ENCODE data around the gene DDI2.

Gene DDI2

GRCh38 chr1:15578921-15579682, 38.2 kb upstream of the DDI2 start:
- H3K36me3 ChIP-seq (ENCODE audit: insufficient read depth, low read length), result no peaks in the 10 kb centered on the region
- no peak overlapping the region for H3K27ac ChIP-seq
- no peak overlapping the region for H3K4me3 ChIP-seq
- no peak for TF ChIP-seq POLR2AphosphoS5 (IDR thresholded peaks at IDR 0.05; ENCODE audit: borderline replicate concordance, low read depth, low read length)
- TF ChIP-seq FOXP2 (optimal IDR thresholded peaks at IDR 0.05; ENCODE audit: control extremely low read depth, extremely low read length, insufficient read depth), result no peak
- TF ChIP-seq EZH2 (IDR thresholded peaks at IDR 0.05), result no peak
- H3K9me3 ChIP-seq (ENCODE audit: low read depth, low read length), result no peaks in the 10 kb centered on the region
- no peak overlapping the region for H3K9ac ChIP-seq (ENCODE audit: insufficient read length)
- no peak for DNase-seq (ENCODE audit: low read depth, low spot score)

GRCh38 chr1:15579683-15580047, 37.6 kb upstream of the DDI2 start:
- H3K9ac ChIP-seq (ENCODE audit: insufficient read length), result no peak overlapping the region
- no peaks in the 10 kb centered on the region for H3K36me3 ChIP-seq (ENCODE audit: insufficient read depth, low read length)
- TF ChIP-seq EZH2 (IDR thresholded peaks at IDR 0.05), result no peak
- TF ChIP-seq POLR2AphosphoS5 (IDR thresholded peaks at IDR 0.05; ENCODE audit: borderline replicate concordance, low read depth, low read length), result no peak
- no peak for TF ChIP-seq FOXP2 (optimal IDR thresholded peaks at IDR 0.05; ENCODE audit: control extremely low read depth, extremely low read length, insufficient read depth)
- no peak overlapping the region for H3K27ac ChIP-seq
- DNase-seq (ENCODE audit: low read depth, low spot score), result no peak
- no peak overlapping the region for H3K4me3 ChIP-seq
- H3K9me3 ChIP-seq (ENCODE audit: low read depth, low read length), result no peaks in the 10 kb centered on the region

- H3K4me3 ChIP-seq, result no peak overlapping the region
- TF ChIP-seq FOXP2 (optimal IDR thresholded peaks at IDR 0.05; ENCODE audit: control extremely low read depth, extremely low read length, insufficient read depth) (no peak), EZH2 (IDR thresholded peaks at IDR 0.05) (no peak), POLR2AphosphoS5 (IDR thresholded peaks at IDR 0.05; ENCODE audit: borderline replicate concordance, low read depth, low read length) (no peak)
- H3K36me3 ChIP-seq (ENCODE audit: insufficient read depth, low read length), result no peaks in the 10 kb centered on the region
- no peaks in the 10 kb centered on the region for H3K9me3 ChIP-seq (ENCODE audit: low read depth, low read length)
- H3K9ac ChIP-seq (ENCODE audit: insufficient read length), result no peak overlapping the region
- H3K27ac ChIP-seq, result no peak overlapping the region
- DNase-seq (ENCODE audit: low read depth, low spot score), result no peak
Observed at GRCh38 chr1:15583016-15583706, 34.1 kb upstream of the DDI2 start.

- Histone ChIP-seq H3K4me3 (no peak within 1 kb of the TSS), H3K9ac (ENCODE audit: insufficient read length) (no peak within 1 kb of the TSS), H3K36me3 (ENCODE audit: insufficient read depth, low read length) (no peaks in the 10 kb centered on the region), H3K9me3 (ENCODE audit: low read depth, low read length) (no peaks in the 10 kb centered on the region), H3K27ac (no peak within 1 kb of the TSS)
- TF ChIP-seq POLR2AphosphoS5 (IDR thresholded peaks at IDR 0.05; ENCODE audit: borderline replicate concordance, low read depth, low read length), result no peak
- TF ChIP-seq FOXP2 (optimal IDR thresholded peaks at IDR 0.05; ENCODE audit: control extremely low read depth, extremely low read length, insufficient read depth), result no peak
- no peak for TF ChIP-seq EZH2 (IDR thresholded peaks at IDR 0.05)
- DNase-seq (ENCODE audit: low read depth, low spot score), result no peak
Observed at GRCh38 chr1:15584489-15585363, 32.5 kb upstream of the DDI2 start, which contains the start of gene AGMAT. Gene AGMAT, minus strand, starts transcription at chr1:15585051. Its CDS starts 84 bp downstream, at chr1:15584967.

GRCh38 chr1:15592285-15592684, 25.0 kb upstream of the DDI2 start:
- TF ChIP-seq POLR2AphosphoS5 (IDR thresholded peaks at IDR 0.05; ENCODE audit: borderline replicate concordance, low read depth, low read length), result no peak
- TF ChIP-seq EZH2 (IDR thresholded peaks at IDR 0.05), result no peak
- no peak for TF ChIP-seq FOXP2 (optimal IDR thresholded peaks at IDR 0.05; ENCODE audit: control extremely low read depth, extremely low read length, insufficient read depth)
- Histone ChIP-seq H3K36me3 (ENCODE audit: insufficient read depth, low read length) (no peaks in the 10 kb centered on the region), H3K9ac (ENCODE audit: insufficient read length) (no peak overlapping the region), H3K4me3 (no peak overlapping the region), H3K9me3 (ENCODE audit: low read depth, low read length) (no peaks in the 10 kb centered on the region), H3K27ac (no peak overlapping the region)
- no peak for DNase-seq (ENCODE audit: low read depth, low spot score)

- no peak for DNase-seq (ENCODE audit: low read depth, low spot score)
- TF ChIP-seq POLR2AphosphoS5 (IDR thresholded peaks at IDR 0.05; ENCODE audit: borderline replicate concordance, low read depth, low read length) (no peak), FOXP2 (optimal IDR thresholded peaks at IDR 0.05; ENCODE audit: control extremely low read depth, extremely low read length, insufficient read depth) (no peak), EZH2 (IDR thresholded peaks at IDR 0.05) (no peak)
- no peaks in the 10 kb centered on the region for H3K36me3 ChIP-seq (ENCODE audit: insufficient read depth, low read length)
- H3K9ac ChIP-seq (ENCODE audit: insufficient read length), result no peak overlapping the region
- no peak overlapping the region for H3K27ac ChIP-seq
- H3K4me3 ChIP-seq, result no peak overlapping the region
- H3K9me3 ChIP-seq (ENCODE audit: low read depth, low read length), result no peaks in the 10 kb centered on the region
Observed at GRCh38 chr1:15595809-15596617, 21.2 kb upstream of the DDI2 start.

- no peak overlapping the region for H3K27ac ChIP-seq
- no peak for DNase-seq (ENCODE audit: low read depth, low spot score)
- H3K36me3 ChIP-seq (ENCODE audit: insufficient read depth, low read length), result no peaks in the 10 kb centered on the region
- no peak overlapping the region for H3K9ac ChIP-seq (ENCODE audit: insufficient read length)
- H3K4me3 ChIP-seq, result no peak overlapping the region
- no peak for TF ChIP-seq FOXP2 (optimal IDR thresholded peaks at IDR 0.05; ENCODE audit: control extremely low read depth, extremely low read length, insufficient read depth)
- TF ChIP-seq POLR2AphosphoS5 (IDR thresholded peaks at IDR 0.05; ENCODE audit: borderline replicate concordance, low read depth, low read length), result no peak
- no peak for TF ChIP-seq EZH2 (IDR thresholded peaks at IDR 0.05)
- no peaks in the 10 kb centered on the region for H3K9me3 ChIP-seq (ENCODE audit: low read depth, low read length)
Observed at GRCh38 chr1:15598436-15598835, 18.8 kb upstream of the DDI2 start.

Measured in SK-N-MC (cell line).